Measurements from ENCODE around the gene RASD2. TPM values are rescaled to one million over a fixed set of nuclear protein-coding genes. Genes with fewer than 3 reads are reported as not detected.

The RASD2 gene
- total and polyA plus RNA-seq, 10 of the 15 experiments (the other 5 are each of a cell fraction or from before 2014, with no cell fraction given): 0.03 TPM; not detected in 9

DNA sequence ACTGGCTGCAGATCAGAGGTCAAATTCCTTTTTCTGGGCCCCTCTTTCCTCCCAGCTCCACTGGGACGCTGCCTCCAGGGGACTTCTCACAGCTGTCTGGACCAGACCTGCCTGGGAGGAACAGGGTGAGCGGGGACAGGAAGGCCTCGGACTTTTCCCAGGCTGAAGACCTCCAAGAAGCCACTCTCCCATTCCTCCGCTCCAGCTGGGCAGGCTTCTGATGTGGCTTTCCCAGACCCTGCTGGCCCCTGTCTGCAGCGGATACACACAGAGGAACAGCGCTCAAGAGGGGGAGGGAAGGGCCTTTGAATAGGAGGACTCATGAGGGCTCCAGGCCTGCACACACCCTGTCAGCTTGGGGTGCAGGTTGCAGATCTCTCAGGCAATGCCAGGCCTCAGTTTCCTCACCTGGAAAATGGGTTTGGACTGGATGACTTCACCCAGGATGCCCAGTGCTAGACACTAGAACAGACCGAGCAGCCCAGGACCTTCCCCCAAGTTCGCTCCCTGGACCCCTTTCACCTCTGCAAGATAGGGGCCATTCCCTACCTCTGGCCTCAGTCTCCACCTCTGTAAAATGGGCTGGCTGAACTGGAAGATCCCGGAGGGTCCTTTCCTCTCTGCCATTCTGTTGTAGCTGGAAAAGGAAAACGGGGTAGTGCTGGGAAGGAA, 39.9 kb downstream of the RASD2 start:
- Histone ChIP-seq H3K79me2 (ENCODE audit: control insufficient read depth, insufficient read depth, low read length) (no peaks in the 10 kb centered on the region), H3K27me3 (replicated peaks in 1 of 2; ENCODE audit: control insufficient read depth in 2 of 2, insufficient read depth in 2 of 2, low read length in 1 of 2) (peaks cover 1 to 2% of the 10 kb centered on the region in 2 experiments; a peak in 1 of 4 replicates), H3K4me3 (no peak overlapping the region), H2AFZ (ENCODE audit: control insufficient read depth, low read depth, low read length) (no peak overlapping the region), H4K20me1 (ENCODE audit: control insufficient read depth, insufficient read depth) (no peaks in the 10 kb centered on the region; the same call in 1 of the 2 replicates), H3K4me2 (ENCODE audit: control insufficient read depth, insufficient read depth) (no peak overlapping the region), H3K4me1 (ENCODE audit: control insufficient read depth, insufficient read depth, low read length) (no peaks in the 10 kb centered on the region), H3K27ac (ENCODE audit: control insufficient read depth, insufficient read depth) (no peak overlapping the region), H3K9me3 (replicated peaks; ENCODE audit: control insufficient read depth, insufficient read depth, low read length) (no peaks in the 10 kb centered on the region), H3K36me3 (ENCODE audit: control insufficient read depth in 2 of 2, insufficient read depth in 2 of 2, low read length in 1 of 2) (no peaks in the 10 kb centered on the region), H3K9ac (ENCODE audit: control insufficient read depth, insufficient read depth, low read length) (no peak overlapping the region)
- intact Hi-C loops (cut with micrococcal nuclease; ENCODE audit: unreplicated experiment) (loop anchor here (5.0 kb wide), 2 partner anchors 148 to 168 kb away; no protein-coding TSS in a partner anchor), in situ Hi-C loops (cut with MboI) (loop anchor here (5.0 kb wide), 1 partner anchor 228 kb away; no protein-coding TSS in a partner anchor)
- ChIA-PET POLR2A (no interaction called here), RAD21 (ENCODE audit: unreplicated experiment) (interaction anchor here (1.0 kb wide), 1 partner anchor 229 kb away, joined by 3 read pairs; no protein-coding TSS in a partner anchor), CTCF (interaction anchor here (3.1 to 6.7 kb wide), 2 partner anchors 170 to 229 kb away, joined by 10 to 91 read pairs; no protein-coding TSS in a partner anchor), SMC1A (ENCODE audit: uncharacterized antibody, unreplicated experiment) (no interaction called here)
- DNase-seq (ENCODE audit: low read depth, low spot score) (no peak), FAIRE-seq (no peak), ATAC-seq (no peak)
- 32% methylated on average over 10 of the region's 10 CpGs for WGBS (ENCODE audit: insufficient coverage, insufficient replicate concordance, low lambda C conversion rate, missing lambda C conversion rate)
- TF ChIP-seq RB1 (IDR thresholded peaks at IDR 0.05; ENCODE audit: borderline replicate concordance) (no peak), SP1 (IDR thresholded peaks at IDR 0.05; ENCODE audit: low read depth, low read length) (no peak), SMAD1 (IDR thresholded peaks at IDR 0.05; ENCODE audit: low read depth, partially characterized antibody) (no peak), ETV6 (conservative IDR thresholded peaks at IDR 0.05 in 1 of 2, IDR thresholded peaks at IDR 0.05 in 1 of 2; ENCODE audit: borderline replicate concordance in 1 of 2, low read depth in 1 of 2) (no peak), RELA (IDR thresholded peaks at IDR 0.05; ENCODE audit: borderline replicate concordance, partially characterized antibody) (no peak), BHLHE40 (IDR thresholded peaks at IDR 0.05; ENCODE audit: borderline replicate concordance in 1 of 2, low read depth in 2 of 2, low read length in 1 of 2) (no peak), WRNIP1 (IDR thresholded peaks at IDR 0.05; ENCODE audit: borderline replicate concordance, low read depth, low read length) (no peak), POLR2AphosphoS5 (IDR thresholded peaks at IDR 0.05; ENCODE audit: low read length) (no peak)
- TF ChIP-seq, protein P1, sequence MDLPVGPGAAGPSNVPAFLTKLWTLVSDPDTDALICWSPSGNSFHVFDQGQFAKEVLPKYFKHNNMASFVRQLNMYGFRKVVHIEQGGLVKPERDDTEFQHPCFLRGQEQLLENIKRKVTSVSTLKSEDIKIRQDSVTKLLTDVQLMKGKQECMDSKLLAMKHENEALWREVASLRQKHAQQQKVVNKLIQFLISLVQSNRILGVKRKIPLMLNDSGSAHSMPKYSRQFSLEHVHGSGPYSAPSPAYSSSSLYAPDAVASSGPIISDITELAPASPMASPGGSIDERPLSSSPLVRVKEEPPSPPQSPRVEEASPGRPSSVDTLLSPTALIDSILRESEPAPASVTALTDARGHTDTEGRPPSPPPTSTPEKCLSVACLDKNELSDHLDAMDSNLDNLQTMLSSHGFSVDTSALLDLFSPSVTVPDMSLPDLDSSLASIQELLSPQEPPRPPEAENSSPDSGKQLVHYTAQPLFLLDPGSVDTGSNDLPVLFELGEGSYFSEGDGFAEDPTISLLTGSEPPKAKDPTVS (IDR thresholded peaks at IDR 0.05; ENCODE audit: low read depth, low read length): no peak
- BruUV-seq (replicated peaks): no TSS peak

Data from GM12878 (cell line).